HepG2 (cell line): ENCODE results near the gene FCHO1. TPM values are rescaled to one million over a fixed set of nuclear protein-coding genes. Genes with fewer than 3 reads are reported as not detected.

Experiments used
- EP300 ChIP-seq, 3 experiments: sonication (generic) in 1 of 3; formaldehyde crosslinking in 1 of 3; IDR thresholded peaks; 2 replicates each; pipeline versions ENCODE4 v1.5.1 to v1.6.1; 2011 to 2020; ENCODE audit warnings: low read depth in 2 of 3, low read length in 2 of 3, borderline replicate concordance in 1 of 3, improper control_type of control experiment in 1 of 3, mild to moderate bottlenecking in 1 of 3, missing genetic modification reagents in 1 of 3, moderate library complexity in 1 of 3
- FOXA3 ChIP-seq: IDR thresholded peaks from 2 replicates; pipeline ENCODE4 v1.6.1; 2016; ENCODE audit warnings: missing genetic modification reagents, missing compliant biosample characterization
- JUND ChIP-seq: sonication (generic); formaldehyde crosslinking; IDR thresholded peaks from 2 replicates; pipeline ENCODE4 v1.8.0; 2022; ENCODE audit warnings: mild to moderate bottlenecking, missing genetic modification reagents
- KIAA2018 ChIP-seq: sonication (generic); formaldehyde crosslinking; IDR thresholded peaks from 2 replicates; pipeline ENCODE4 v1.5.0; 2020; ENCODE audit warnings: mild to moderate bottlenecking, missing genetic modification reagents, borderline replicate concordance
- KLF16 ChIP-seq, 2 experiments: sonication (generic) in 1 of 2; formaldehyde crosslinking in 1 of 2; IDR thresholded peaks; 2 replicates each; pipeline versions ENCODE4 v1.6.1 to v1.8.0; 2016 to 2023; ENCODE audit warnings: missing genetic modification reagents in 2 of 2, missing compliant biosample characterization in 1 of 2
- POLR2AphosphoS2 ChIP-seq: IDR thresholded peaks from 2 replicates; pipeline ENCODE4 v1.6.1; 2011; ENCODE audit warnings: low read depth, low read length, improper control_type of control experiment
- RBAK ChIP-seq: sonication (generic); formaldehyde crosslinking; IDR thresholded peaks from 2 replicates; pipeline ENCODE4 v1.5.1; 2020; ENCODE audit warnings: mild to moderate bottlenecking, missing genetic modification reagents
- SP4 ChIP-seq: sonication (generic); formaldehyde crosslinking; IDR thresholded peaks from 2 replicates; pipeline ENCODE4 v1.8.1; 2023; ENCODE audit warnings: mild to moderate bottlenecking, missing genetic modification reagents
- STAG1 ChIP-seq: sonication (generic); formaldehyde crosslinking; IDR thresholded peaks from 2 replicates; pipeline ENCODE4 v1.4.0; 2020; ENCODE audit warnings: missing genetic modification reagents
- ZFAT ChIP-seq: sonication (generic); formaldehyde crosslinking; conservative IDR thresholded peaks from 2 replicates; pipeline ENCODE4 v1.8.1; 2023; ENCODE audit warnings: missing genetic modification reagents, inconsistent platforms
- ZNF629 ChIP-seq: sonication (generic); formaldehyde crosslinking; conservative IDR thresholded peaks from 2 replicates; pipeline ENCODE4 v1.5.0; 2020; ENCODE audit warnings: missing genetic modification reagents
- ZNF883 ChIP-seq: sonication (generic); formaldehyde crosslinking; IDR thresholded peaks from 2 replicates; pipeline ENCODE4 v1.5.1; 2020; ENCODE audit warnings: mild to moderate bottlenecking, missing genetic modification reagents; ENCODE audit errors: not compliant biosample characterization
- polyA plus RNA-seq, 8 experiments: library from polyadenylated mRNA; depleted of rRNA in 3 of 8; stranded (reverse) in 7 of 8; unstranded in 1 of 8; fragments of >200 nt; fragmentation: Illumina TruSeq in 4 of 8; extraction: Trizol in 4 of 8; gene quantifications; 2 replicates each; pipeline versions ENCODE4 v1.2.1 to v1.2.3, GENCODE V29; 2011 to 2016; ENCODE audit warnings: low read depth in 4 of 8, missing spikeins in 1 of 8, mixed read lengths in 1 of 8; ENCODE audit not compliant: insufficient read depth in 1 of 8
- total RNA-seq, 5 experiments: library from RNA; depleted of rRNA; stranded (reverse); fragments of >200 nt; fragmentation: Illumina TruSeq; extraction: Trizol; gene quantifications; 2 replicates each; pipeline ENCODE4 v1.2.3, GENCODE V29; 2016; ENCODE audit warnings: low read depth in 1 of 5
- TF ChIP-seq, protein P1 (sequence below): sonication (generic); formaldehyde crosslinking; IDR thresholded peaks from 2 replicates; pipeline ENCODE4 v1.4.0; 2020; ENCODE audit warnings: mild to moderate bottlenecking, missing genetic modification reagents

The FCHO1 gene
- total and polyA plus RNA-seq, 2 of the 13 experiments (the other 11 are each of a cell fraction or from before 2014, with no cell fraction given), result 1.3 to 3.1 TPM

GRCh38 chr19:17807731-17808316 lies 56.5 kb downstream of the FCHO1 start (continued):
- TF ChIP-seq KIAA2018 (CRISPR knock-in tag) (no peak), STAG1 (CRISPR knock-in tag) (no peak), EP300 (IDR thresholded peaks at IDR 0.05; ENCODE audit: low read depth in 2 of 2, low read length in 2 of 2) (no peak), EP300 (CRISPR knock-in tag; IDR thresholded peaks at IDR 0.05; ENCODE audit: borderline replicate concordance) (no peak), KLF16 (CRISPR knock-in tag; IDR thresholded peaks at IDR 0.05) (no peak), SP4 (CRISPR knock-in tag) (no peak), RBAK (CRISPR knock-in tag) (no peak), ZNF629 (no peak), ZFAT (CRISPR knock-in tag) (no peak), FOXA3 (no peak), JUND (no peak), POLR2AphosphoS2 (no peak), ZNF883 (CRISPR knock-in tag) (no peak)
- TF ChIP-seq, protein P1, sequence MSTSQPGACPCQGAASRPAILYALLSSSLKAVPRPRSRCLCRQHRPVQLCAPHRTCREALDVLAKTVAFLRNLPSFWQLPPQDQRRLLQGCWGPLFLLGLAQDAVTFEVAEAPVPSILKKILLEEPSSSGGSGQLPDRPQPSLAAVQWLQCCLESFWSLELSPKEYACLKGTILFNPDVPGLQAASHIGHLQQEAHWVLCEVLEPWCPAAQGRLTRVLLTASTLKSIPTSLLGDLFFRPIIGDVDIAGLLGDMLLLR (CRISPR knock-in tag), result no peak
